ENCODE data around the gene USH2A.
"Not testable (repeated sequence)": the region's sequence is repeated elsewhere in the genome, so short reads cannot be mapped to it uniquely, and the experiment has no call there.

The USH2A gene

GRCh38 chr1:216032961-216033614 is 390.2 kb downstream of the USH2A start:
- no peak for DNase-seq

DNA sequence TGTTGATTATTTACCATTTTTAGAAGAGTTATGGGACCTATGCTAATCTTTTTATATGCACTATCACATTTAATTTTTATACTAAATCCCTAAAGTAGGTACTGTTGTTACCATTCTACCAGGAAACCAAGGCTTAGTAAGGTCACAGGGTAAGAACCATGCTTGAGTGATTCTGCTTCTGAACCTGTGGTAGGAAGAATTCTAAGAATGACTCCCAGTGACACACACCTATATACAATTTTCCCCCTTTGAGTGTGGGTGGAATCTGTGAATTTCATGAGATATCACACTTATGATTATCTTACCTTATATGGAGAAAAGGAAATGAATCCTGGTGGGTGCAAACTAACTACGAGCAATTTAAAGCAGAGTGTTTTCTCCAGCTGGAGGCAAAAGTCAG is 391.0 kb downstream of the USH2A start:
- DNase-seq: no peak

DNA sequence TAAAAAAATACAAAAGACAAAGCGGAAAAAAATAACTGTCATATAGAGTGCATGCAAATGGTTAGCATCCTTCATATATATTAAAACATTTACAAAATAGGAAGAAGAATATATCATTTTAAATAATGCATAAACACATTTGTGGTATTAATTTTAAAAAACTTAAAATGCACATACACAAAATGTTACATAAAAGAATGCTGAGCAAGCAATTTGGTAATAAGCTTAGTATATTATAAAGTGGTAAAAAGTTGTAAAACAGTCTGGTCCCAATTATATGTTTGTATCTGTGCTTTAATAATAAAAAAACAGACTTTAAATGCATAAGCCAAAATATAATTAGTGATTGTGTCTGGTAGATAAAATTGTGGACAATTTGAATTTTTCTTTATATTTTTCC is 394.6 kb downstream of the USH2A start:
- DNase-seq: no peak

- no peak for DNase-seq
These were observed 398.7 kb downstream of the USH2A start for GRCh38 chr1:216024546-216024945.

DNA sequence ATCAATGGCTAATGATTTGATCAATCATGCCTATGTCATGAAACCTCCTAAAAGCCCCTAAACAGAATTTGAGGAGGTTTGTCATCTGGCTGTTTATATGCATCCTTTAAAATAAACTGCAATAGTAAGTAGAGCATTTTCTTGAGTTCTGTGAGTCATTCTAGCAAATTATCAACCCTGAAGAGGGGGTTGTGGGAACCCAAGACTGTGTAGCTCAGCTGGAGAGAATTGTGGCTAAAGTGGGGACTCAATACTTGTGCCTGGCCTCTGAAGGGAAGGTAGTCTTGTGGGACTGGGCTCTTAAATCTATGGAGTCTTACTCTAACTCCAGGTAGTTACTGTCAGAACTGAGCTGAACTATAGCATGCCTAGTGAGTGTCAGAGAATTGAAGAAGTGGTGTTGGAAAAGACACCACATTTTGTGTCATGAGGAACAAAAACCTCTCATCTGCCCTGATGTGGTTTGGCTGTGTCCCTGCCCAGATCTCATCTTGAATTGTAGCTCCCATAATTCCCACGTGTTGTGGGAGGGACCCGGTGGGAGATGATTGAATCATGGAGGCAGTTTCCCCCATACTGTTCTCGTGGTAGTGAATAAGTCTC is 402.4 kb downstream of the USH2A start:
- DNase-seq: no peak

DNA sequence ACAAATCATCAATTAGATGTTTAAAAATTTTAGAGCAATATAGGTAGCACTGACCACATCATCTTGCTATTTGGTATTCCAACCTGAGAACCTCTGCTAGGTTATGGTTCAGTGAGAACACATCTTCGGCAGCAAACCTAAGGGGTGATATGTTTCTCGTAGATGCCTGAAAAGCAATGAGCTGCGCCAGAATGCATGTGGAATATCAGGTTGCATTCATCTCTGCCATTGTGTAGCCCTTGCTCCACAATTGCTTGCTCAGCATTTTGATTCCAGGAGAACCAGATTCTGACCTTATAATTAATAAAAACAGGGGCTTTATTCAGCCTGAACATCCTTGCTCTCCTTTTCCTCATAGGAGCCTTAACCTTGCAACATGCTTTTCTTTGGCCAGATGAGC is 408.1 kb downstream of the USH2A start:
- DNase-seq: no peak

GRCh38 chr1:216014086-216014485 is 409.2 kb downstream of the USH2A start:
- DNase-seq: no peak

DNA sequence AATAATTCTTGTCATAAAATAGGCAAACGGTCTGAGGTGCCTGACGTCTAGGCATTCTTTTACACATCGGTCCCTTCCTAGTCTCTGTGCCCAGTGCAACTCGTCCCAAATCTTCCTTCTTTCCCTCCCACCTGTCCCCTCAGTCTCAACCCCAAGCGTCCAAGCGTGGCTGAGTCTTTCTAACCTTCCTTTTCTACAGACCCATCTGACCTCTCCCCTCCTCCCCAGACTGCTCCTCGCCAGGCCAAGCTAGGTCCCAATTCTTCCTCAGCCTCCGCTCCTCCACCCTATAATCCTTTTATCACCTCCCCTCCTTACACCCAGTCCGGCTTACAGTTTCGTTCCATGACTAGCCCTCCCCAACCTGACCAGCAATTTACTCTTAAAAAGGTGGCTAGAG is 413.8 kb downstream of the USH2A start:
- not testable (repeated sequence) for DNase-seq

- DNase-seq: no peak
These were observed 417.3 kb downstream of the USH2A start for GRCh38 chr1:216005916-216006315.

DNA sequence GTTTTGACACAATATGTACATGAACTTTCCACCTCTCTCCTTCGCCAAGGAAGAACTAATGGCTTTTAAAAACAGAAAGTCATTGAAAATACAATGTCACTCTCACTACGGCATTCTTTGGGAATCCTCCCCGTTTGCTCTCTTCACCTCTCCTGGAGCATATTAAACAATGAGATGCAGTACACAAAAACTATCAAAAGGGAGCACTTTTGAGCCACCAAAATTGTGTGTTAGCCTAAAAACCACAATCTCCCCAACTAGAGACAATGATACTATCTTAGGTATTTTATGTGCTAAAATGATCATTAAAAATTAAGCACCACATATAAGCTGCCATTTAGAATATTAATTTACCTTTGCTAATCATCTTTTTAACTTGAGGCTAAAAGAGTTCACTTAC is 430.6 kb downstream of the USH2A start:
- DNase-seq: peak; percentile 75

- no peak for DNase-seq
These were observed 436.0 kb downstream of the USH2A start for GRCh38 chr1:215987092-215987875.

DNA sequence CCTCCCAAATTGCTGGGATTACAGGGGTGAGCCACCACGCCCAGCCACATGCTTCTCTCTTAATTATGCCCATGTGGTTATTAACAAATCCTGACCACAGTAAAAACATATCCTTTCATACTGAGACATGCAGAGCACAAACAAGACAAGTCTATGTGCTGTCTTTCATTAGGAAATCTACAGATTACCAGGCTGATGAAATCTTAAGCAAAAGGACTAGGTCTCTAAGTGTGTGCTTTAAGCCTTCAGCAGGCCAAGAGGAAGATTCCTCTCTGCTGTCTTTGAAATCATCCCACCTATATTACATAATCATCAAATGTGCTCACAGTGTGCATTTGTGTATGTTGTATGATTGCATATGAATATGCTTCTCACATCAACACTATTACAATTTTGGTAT is 436.8 kb downstream of the USH2A start:
- DNase-seq: no peak

DNA sequence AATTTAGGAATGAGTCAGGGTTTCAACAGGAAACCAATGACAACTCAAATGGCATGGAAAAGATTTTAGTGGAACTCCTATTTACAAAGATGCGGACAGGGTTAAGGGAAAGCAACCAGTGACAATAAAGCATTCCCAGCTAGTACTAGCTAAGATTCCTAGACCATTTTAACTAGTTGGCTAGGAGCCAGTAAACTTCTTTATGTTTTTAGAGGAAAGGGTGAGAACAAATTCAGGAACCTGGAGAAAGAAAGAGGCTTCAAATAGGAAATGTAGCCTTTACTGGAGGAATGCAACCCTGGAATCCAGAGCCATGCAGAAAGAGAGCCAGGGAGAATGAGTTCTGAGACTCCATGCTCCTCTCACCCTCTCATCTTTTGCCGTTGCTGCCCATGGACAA is 439.6 kb downstream of the USH2A start:
- DNase-seq: no peak

- no peak for DNase-seq
These were observed 451.3 kb downstream of the USH2A start for GRCh38 chr1:215971793-215972441.

GRCh38 chr1:215970406-215970805 is 452.8 kb downstream of the USH2A start:
- no peak for DNase-seq

DNA sequence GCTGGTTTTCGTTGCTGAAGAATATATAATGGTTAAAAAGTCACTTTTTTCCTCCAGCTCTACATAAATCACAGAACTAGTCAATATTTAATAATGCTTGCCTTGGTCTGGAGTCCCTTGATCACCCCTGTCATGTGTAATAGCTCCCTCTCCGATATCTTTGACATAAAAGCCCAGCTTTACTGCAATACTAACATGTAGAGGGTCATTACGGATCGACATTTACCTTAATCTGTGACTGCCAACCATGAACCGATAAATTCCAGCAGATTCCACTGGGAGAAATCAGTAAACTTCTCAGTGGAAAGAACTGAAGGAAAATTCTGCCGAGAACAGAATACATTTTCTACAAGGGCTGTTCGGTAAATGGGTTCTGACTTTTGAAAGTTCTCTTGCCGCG is 459.6 kb downstream of the USH2A start:
- DNase-seq: no peak

- no peak for DNase-seq
These were observed 460.2 kb downstream of the USH2A start for GRCh38 chr1:215963040-215963439.

DNA sequence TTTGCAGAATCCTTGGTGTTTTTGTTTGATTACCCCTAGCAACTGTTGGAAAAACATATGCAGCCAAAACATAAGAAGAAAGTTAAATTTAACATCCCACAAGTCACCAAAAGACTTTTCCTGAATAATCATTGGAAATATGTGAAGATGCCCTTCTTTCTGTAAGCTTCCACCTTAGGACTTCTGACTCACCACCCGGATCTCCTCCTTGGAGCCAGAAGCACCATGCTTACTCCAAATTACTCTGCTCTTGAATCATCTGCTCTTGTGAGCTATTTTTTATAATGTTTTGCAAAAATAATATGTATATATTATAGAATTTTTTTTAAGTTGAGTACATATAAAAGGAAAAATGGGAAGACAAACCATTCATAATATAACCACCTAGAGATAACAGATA is 464.4 kb downstream of the USH2A start:
- no peak for DNase-seq

- DNase-seq: no peak
These were observed 465.6 kb downstream of the USH2A start for GRCh38 chr1:215957663-215958062.

GRCh38 chr1:215932558-215932957 is 490.7 kb downstream of the USH2A start:
- no peak for DNase-seq

GRCh38 chr1:215926670-215927069 is 496.6 kb downstream of the USH2A start:
- no peak for DNase-seq

DNA sequence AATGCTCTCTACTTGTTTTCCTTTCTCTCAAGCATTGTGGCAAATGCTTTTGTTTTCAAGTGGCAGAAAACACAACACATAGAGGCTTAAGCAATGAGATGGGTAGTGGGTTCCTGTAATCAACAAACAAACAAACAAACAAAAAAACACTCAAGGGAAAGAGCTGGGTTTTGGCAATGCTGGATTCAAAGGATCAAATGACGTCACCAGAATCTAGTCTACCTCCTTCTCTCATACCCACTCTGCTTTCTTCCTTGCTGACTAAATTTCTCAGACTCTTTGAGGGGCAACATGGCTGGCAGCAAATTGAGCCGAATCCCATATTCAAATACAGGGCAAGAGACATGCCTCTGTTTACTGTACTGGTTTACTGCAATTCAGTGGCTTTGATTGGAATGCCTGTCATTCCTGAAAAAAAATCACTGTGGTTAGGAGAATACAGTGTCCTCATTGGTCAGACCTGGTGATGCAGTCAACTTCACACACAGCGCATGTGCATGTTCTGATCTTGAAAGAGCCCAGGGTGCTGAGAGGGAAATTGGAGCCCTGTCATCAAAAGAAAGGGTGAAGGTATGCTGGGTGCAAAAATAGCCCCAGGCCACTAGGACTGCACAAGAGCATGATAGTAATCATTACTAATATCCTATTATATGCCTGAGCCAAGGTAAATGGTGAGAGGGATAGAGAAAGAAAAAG is 500.0 kb downstream of the USH2A start:
- no peak for DNase-seq

DNA sequence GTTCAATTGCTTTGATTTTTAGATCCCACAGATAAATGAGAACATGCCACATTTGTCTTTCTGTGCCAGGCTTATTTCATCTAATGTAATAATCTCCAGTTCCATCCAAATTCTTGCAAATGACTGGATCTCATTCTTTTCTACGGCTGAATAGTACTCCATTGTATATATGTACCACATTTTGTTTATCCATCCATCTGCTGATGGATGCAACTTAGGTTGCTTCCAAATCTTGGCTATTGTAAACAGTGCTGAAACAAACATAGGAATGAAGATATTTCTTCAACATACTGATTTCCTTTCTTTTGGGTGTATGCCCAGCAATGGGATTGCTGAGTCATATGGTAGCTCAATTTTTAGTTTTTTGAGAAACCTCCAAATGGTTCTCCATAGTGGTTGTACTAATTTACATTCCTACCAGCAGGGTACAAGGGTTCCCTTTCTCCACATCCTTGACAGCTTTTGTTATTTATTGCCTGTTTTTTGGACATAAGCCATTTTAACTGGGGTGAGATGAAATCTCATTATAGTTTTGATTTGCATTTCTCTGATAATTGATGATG is 511.8 kb downstream of the USH2A start:
- no peak for DNase-seq
